GM18907 (cell line): Measurements from ENCODE around the gene ULBP1.
"Not testable (repeated sequence)": the region's sequence is repeated elsewhere in the genome, so short reads cannot be mapped to it uniquely, and the experiment has no call there.

Experiments
- ATAC-seq: cut with Tn5 transposase; IDR thresholded peaks from one replicate; pipeline ENCODE4 v1.9.1; 2021; ENCODE audit warnings: mild to moderate bottlenecking, moderate library complexity; ENCODE audit not compliant: unreplicated experiment

Gene ULBP1

DNA sequence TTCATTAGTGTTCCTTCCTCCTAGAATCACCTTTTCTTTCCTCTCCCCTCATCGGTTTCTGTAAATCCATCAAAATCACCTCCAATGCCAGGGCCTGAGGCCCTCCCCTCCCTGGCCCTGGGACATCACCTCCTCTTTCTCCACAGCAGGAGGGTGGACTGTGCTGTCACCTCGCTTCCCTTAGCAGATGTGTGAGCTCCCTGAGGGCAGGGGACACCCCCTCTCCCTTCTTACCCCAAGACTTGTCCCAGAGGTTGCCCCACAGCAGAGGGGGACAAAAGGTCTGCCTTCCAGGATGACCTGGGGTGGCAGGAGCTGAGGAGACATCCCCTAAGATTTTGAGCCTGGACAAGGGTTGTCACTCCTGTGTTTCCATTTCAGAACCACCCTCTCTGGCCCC, 5.9 kb downstream of the ULBP1 start:
- ATAC-seq: no peak

DNA sequence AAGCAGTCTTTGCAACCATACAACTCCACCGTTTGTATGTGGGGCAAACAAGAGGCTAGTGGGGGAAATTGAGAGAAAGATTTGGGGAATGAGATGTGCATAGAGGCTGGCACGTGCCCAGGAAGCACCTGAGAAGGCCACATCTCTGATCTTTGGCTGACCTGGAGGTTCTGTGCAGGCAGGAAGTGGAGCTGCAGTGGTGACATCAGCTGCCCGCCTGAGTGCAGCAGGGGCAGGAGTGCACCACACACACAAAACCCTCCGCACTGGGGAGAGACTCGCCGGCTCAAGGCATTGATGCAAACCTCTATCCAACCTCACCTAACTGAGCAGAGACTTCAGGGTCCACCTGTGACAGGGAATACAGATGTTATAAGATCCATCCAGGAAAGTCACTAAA, 10.7 kb downstream of the ULBP1 start:
- ATAC-seq: not testable (repeated sequence)

DNA sequence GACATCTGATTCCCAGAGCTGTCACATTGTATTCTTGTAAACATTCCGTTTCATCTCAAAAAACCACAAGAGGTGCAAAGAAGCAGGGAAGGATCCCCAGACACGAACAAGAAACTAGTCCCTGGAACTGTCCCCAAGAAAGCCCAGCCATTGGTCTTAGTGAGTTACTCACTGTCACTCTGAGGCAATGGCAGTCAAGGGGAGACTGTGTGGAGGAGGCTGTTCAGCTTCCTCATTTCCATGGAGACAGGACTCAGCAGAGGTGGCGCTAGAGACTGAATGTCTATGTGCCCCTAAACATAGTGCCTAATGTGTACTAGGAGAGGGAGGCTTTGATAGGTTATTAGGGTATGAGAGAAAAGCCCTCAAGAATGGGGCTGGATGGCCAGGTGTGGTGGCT, 11.1 kb downstream of the ULBP1 start:
- ATAC-seq: no peak

DNA sequence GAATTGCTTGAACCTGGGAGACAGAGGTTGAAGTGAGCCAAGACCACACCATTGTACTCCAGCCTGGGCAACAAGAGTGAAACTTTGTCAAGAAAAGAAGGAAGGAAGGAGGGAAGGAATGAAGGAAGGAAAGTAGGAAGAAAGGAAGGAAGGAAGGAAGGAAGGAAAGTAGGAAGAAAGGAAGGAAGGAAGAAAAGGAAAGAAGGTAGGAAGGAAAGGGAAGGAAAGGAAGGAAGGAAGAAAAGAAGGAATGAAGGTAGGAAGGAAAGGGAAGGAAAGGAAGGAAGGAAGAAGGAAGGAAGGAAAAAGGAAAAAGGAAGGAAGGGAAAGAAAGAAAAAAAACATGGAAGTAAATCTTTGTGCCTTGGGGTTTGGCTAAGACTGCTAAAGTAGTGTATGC, 11.7 kb downstream of the ULBP1 start:
- no peak for ATAC-seq

DNA sequence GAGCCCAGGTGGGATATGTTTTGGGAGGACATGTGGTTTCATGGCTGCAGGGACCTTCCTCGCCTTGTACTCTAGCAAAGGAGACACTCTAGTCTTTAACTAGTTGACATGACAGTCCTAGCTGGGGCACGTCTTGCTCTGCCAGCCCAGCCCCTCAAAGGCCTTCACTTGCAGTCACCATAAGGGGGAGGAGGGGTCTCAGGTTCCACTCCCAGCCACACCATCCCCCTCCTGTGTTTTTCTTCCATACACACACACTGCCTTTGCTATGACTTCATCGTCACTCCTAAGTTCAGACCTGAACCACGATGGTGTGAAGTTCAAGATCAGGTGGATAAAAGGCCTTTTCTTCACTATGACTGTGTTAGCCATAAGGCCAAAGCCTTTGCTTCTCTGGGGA, 13.5 kb downstream of the ULBP1 start:
- no peak for ATAC-seq

DNA sequence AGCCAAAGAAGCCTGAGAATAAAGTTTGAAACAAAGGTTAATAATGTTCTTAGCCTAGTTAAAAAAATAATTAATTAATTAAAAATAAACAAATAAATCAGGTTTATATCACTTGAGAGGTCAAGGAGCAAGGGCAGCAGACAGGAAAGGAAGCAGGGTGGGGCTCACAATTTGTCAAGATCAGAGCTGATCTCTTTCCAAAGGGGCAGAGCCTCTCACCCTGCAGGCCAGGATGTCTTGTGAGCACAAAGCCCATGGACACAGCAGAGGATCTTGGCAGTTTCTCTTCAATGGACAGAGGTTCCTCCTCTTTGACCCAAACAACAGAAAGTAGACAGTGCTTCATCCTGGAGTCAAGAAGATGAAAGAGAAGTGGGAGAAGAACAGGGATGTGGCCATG, 14.9 kb downstream of the ULBP1 start:
- no peak for ATAC-seq

DNA sequence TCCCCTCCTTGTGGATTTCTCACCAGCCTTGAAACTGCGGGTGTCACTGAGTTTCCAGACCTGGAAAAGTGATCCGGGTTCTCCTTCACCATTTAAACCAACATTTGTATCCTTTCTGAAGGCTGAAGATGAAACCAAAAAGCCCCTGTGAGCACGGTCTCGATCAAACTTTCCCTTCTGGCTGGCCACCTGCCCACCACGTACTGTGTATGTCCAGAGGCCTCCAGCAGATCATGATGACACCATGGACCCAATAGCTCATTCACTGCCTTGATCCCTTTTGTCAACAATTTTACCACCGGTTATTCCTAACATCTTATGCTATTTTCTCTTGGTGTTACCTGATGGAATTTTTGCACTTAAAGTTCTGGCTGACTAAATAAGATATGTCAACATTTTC, 15.6 kb downstream of the ULBP1 start:
- no peak for ATAC-seq

DNA sequence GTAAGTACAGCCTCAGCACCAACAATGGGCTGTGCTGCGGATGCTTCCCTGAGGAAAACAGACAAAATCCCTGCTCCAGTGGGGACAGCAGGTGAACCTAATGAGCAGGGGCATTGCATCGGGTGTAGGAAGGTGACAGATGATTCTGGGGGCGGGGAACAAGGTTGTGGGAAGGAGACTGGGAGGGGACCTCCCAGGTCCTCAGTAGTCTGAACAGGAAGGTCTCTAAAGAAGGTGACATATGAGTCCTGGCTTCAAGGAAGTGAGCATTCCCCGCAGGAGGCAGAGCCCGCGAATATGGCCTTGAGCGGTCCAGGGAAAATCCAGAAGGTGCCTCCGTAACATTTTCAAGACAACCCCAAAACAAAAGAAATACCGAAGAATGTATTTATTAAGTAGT, 19.4 kb downstream of the ULBP1 start:
- ATAC-seq: no peak

DNA sequence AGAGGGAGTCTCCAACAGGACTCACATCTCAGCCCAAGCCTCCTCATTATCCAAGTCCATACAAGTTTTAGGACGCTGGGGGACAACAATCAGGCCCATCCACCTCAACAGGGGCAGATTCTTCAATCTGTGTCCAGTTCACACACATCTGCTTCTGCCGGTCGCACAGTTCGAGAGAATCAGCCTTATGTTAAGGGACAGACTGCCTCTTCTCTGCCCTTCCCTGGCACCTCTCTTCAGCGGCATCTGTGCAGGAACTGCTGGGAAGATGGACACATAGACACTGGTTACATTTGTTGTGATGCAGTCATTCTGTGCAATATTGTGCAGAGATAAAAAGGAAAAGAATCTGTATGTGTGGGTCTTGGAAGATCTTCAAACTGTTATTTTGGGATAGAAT, 21.0 kb downstream of the ULBP1 start:
- ATAC-seq: no peak

DNA sequence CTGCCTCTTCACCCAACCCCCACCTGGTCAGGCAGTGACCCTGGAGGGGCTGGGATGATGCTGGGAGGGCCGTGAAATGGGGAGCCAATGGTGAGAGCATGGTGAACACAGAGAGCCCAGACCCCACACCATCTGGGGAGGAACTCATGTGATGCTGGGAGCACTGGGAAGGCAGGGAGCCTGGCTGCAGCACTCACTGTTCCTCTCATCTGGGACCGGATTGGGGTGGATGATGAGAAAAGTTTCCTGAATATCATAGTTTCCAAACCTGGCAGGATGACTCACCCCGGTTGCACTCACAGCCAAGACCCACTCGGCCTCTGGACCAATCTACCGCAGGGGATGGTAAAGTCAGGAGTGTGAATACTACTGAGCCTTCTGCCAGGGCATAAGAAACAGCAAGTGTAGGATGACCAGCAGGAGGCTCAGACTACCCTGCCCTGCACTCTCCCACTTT, 21.8 kb downstream of the ULBP1 start:
- no peak for ATAC-seq

DNA sequence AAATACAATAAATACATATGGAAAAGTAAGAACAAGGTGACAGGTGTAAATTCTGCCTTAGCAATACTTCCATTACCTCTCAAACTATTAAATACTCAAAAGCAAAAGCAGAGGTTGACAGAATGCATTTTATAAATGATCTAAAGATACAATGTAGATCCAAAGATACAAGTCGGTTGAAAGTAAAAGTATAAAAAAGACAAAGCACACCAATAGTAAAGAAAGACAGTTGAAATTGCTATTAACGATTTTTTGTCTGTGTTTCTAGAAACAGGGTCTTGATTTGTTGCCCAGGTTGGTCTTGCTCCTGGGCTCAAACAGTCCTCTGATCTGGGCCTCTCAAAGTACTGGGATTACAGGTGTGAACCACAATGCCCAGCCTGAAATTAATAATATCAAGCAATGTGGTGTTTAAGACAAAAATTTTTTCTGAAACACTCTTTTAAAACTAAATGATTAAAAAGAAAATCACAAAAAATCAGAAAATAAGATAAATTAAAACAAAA, 23.9 kb downstream of the ULBP1 start:
- ATAC-seq: no peak

DNA sequence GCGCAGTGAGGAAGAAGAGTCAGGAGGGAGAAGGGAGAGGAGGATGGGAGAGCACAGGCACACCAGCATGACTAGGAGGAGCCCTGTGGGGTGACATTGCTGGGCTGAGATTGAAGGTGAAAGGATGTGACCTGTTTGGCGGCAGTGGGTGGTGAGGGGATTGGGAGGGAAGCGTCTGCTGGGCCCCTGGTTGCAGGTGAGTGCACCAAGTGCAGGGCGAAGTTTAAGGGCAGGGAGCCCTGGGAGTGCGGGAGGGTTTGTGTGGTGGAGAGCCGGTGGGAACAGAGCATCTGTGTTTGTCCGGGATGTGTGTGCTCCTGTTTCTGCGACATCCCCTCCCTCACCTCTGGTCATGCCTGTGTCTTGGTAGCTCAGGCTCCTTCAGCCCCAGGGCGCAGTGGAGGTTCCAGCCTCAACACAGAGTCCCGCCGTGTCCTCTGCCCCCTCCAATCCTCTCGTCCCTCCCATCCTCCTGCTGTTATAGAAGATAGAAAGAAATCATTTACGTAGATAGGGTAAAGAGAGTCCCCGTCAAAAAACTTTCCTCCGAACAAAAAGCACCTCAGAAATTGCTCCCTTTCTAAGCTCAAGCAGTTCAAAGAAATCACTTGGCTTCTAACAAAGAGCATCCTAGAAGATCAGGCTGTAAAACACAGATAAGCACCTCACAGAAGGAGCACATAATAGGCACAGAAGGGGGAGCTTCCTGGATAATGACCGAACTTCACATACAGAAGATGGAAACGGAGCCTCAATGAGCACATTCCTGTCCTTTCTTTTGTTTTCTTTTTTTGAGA, 25.0 kb downstream of the ULBP1 start:
- no peak for ATAC-seq

DNA sequence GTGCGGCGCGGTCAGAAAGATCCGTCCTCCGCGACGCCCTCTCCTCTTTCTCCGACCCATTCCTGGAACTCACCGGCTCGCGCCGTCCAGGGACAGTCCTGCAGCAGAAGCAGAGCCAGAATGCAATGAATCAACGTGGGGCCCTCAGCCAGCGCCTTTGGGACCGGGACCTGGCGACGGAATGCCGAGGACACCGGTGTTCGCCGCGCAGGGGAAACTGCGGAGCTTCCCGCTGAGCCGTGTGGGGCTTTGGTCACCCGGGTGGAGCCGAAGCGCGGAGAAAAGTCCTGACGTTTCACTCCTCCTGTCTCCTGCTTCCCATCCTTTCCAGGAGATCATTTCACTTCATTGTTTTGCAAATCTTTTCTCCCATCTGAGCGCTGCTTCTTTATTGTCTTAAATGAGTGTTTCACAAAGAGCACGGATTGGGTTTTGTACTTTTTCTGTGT, 26.5 kb downstream of the ULBP1 start:
- no peak for ATAC-seq

DNA sequence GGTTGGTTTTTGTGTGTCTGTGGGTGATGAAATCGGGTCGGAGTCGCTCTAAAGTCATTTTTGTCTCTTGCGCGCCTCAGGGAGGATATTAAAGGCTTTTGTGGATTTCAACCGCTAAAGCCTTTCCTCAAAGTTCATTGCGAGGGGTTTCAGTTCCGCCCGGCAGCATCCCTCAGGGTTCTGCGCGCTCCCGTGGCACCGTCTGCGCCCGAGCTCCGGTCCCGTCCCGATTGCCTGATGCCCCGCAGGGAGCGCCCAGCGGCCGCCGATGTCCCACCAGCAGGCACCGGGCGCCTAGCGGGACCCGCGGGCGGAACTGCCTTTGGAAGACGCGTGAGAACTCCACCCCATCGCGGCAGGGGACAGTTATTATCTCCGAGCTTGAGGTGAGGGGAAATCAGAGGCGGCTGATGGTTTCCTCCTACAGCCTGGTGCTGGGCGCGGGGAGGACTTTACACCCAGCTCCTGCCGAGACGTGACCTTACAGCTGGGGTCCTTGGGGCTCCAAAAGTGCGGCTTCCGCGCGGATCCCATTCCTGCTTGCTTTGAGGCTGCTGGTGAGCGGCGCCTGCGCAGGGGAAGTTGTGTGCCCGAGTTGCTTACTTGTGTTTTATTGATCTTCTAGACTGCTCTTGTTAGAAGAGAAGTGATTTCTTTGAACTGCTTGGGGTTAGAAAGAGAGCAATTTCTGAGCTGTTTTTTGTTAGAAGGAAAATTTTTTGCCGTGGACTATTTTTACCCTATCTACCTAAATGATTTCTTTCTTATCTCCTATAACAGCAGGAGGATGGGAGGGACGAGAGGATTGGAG, 27.1 kb downstream of the ULBP1 start:
- peak; percentile 44 for ATAC-seq

DNA sequence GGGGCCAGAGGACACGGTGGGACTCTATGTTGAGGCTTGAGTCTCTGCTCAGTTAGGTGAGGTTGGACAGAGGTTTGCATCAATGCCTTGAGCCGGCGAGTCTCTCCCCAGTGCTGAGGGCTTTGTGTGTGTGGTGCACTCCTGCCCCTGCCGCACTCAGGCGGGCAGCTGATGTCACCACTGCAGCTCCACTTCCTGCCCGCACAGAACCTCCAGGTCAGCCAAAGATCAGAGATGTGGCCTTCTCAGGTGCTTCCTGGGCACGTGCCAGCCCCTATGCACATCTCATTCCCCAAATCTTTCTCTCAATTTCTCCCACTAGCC, 27.7 kb downstream of the ULBP1 start:
- not testable (repeated sequence) for ATAC-seq

DNA sequence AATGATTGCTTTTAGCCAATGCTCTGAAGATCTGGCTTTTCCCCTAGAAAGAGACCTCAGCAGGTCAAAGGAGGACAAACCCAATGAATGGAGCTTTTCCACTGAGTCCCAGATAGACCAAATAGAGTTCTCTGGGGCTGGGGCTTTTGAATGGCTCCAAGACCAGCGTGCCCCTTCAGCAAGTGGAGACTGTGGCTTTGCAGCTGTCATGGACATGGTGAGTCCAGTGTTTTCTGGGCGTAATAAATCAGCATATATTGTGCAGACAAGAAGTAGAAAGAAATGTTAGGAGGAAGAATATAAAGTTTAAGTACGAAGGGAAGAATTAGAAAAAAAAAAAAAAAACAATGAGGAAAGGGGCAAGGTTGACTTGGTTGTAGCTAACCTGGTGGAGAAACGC, 28.1 kb downstream of the ULBP1 start:
- no peak for ATAC-seq

DNA sequence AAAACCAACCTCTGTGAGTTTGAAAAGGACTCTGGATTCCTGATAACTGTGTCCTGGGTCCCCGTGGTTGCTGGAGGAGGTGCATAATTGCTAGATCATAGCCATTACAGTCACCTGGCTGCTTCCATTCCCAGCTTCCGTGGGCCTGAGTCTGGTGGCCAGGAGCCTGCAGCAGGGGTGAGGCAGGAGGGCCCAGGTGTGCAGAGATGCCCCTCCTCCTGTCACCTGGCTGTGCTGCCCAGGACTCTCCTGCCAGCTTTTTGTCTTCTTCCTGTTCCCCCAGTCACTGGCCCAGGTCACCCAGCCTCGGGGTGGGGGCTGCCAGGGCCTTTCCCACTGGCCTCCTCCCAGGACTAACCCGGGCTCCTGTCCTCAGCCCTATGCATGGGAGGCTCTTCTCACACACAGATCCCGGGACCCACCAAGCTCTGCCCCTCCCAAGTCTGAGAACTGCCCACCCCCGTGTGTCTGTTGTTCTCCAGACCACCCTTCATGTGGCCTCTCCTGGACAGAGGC, 31.6 kb downstream of the ULBP1 start:
- ATAC-seq: no peak

DNA sequence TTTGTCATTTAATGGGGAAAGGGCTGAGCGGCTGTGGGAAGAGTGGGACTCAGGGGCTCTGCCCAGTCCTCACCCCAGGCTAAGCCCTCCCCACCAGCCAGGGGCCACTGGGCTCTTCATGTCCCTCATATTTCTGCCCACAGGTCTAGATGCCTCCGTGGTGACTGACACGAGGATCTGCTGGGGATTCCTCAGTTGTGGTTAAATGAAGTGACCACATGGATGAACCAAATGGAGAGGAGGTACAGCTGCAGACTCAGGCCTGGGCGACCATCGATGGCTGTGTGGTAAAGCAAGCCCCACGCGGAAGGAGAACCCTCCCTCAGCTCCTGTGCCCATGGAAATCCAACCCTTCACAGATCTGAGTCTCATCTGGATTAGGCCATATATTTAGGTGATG, 32.2 kb downstream of the ULBP1 start:
- no peak for ATAC-seq

DNA sequence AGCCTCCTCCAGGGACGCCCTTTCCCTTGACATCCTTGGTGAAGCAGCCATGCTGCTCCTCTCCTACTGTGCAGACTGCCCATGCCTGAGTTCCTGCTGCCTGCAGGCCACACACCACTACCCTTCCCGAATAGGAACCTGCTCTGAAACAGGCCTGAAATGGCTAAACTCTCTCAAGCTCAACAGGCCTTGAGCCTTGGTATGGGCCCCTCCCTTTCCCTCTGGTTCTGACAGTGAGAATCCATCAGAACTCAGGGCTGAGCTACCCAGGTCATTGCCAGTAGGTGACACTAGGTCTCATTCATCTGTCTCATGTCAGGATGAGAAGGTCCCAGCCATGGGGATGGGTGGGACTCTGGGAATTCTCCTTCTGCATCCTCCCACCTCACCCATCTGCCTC, 35.9 kb downstream of the ULBP1 start:
- no peak for ATAC-seq

DNA sequence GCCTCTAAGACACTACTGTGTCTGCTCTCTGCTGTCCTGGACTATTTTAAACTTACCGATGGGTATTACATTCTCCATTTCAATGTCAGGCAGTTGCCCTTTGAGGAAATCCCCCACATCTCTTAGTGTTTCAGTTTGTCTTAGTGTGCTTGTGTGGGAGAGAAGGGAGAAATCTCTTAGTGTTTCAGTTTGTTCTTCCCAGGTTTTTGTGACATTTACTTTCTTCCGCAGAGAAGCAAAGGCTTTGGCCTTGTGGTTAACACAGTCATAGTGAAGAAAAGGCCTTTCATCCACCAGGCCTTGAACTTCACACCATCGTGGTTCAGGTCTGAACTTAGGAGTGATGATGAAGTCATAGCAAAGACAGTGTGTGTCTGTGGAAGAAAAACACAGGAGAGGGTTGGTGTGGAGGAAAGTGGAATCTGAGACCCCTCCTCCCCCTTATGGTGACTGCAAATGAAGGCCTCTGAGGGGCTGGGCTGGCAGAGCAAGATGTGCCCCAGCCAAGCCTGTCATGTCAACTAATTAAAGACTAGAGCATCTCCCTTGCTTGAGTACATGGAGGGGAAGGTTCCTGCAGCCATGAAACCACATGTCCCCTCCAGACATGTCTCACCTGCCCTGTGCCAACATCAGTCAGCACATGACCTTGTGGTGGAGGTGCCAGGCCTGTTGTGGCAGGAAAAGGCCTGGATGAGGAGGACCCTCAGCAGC, 37.7 kb downstream of the ULBP1 start:
- ATAC-seq: peak; percentile 60

DNA sequence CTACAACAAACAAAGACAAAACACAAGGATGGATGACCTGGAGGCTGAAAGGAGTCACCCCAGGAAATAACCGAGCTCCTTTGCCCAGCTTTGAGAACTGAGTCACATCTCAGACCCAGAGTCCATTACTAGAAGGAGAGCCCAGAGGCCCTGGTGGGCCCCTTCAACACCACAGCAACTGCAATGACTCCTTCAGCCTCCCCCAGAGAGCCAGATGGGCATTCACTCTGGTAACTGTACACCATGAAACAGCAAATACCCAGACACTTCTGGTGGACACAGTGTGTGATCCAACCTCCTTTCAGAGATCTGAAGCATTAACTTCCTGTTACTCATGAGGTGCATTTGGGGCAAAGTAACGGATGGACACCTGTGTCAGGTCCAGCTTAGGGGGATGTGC, 39.0 kb downstream of the ULBP1 start:
- ATAC-seq: no peak
